Activated gamma-delta T cell treated with Interleukin-2 at 50 U/mL for 16 hours (primary cell): ENCODE measurements around the gene DIRAS2.
"Not testable (repeated sequence)": the region's sequence is repeated elsewhere in the genome, so short reads cannot be mapped to it uniquely, and the experiment has no call there.

Experiments
- DNase-seq: peaks from one replicate; pipeline ENCODE4 v3.0.0-alpha.2; 2020

DIRAS2 gene, protein sequence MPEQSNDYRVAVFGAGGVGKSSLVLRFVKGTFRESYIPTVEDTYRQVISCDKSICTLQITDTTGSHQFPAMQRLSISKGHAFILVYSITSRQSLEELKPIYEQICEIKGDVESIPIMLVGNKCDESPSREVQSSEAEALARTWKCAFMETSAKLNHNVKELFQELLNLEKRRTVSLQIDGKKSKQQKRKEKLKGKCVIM

GRCh38 chr9:90642570-90643539 is at the start of gene DIRAS2:
TSS of gene DIRAS2 (minus strand) at chr9:90642824. CDS start at chr9:90613827, 28,997 bp downstream.
- no peak for DNase-seq

- DNase-seq, result no peak
Measured at GRCh38 chr9:90684736-90685135, 42.1 kb upstream of the DIRAS2 start.

DNA sequence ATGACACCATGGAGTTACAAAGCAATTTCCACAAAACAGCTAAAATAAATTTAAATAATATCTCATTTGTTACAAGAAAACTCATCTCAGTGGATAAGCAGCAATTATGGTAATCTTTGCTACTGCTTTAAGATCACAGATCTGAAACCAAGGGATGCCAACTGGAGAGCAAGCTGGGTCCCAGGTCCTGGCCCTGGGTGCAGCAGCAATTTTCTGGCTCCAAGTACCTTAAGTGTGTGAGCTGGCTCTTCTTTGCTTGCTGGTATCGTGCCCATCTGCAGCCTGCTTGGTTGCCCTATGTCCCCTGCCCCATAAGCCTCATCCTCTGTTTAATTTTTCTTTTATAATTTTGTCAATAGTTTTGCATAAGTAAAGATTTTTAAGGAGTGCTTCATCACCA is 41.5 kb upstream of the DIRAS2 start:
- DNase-seq, result no peak

DNA sequence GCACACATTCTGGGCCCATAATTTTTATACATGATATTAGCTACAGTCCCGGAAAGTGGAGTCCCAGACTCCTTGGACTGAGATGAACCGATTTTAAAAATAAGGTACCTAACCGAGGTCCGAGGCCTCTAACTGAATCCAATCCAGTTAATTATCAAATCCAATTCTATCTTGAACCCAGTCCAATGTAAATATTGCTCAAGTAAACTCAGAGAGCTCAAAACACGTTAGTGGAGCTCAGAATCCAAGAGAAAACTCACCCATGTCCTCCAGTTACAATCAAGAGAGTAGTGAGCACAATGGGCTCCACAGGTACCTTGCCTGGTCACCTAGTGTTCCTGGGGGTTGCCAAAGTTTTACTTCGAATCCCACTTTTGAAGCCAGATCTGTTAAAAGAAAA is 37.9 kb upstream of the DIRAS2 start:
- no peak for DNase-seq

- DNase-seq, result no peak
Measured at GRCh38 chr9:90665072-90665471, 22.4 kb upstream of the DIRAS2 start.

DNA sequence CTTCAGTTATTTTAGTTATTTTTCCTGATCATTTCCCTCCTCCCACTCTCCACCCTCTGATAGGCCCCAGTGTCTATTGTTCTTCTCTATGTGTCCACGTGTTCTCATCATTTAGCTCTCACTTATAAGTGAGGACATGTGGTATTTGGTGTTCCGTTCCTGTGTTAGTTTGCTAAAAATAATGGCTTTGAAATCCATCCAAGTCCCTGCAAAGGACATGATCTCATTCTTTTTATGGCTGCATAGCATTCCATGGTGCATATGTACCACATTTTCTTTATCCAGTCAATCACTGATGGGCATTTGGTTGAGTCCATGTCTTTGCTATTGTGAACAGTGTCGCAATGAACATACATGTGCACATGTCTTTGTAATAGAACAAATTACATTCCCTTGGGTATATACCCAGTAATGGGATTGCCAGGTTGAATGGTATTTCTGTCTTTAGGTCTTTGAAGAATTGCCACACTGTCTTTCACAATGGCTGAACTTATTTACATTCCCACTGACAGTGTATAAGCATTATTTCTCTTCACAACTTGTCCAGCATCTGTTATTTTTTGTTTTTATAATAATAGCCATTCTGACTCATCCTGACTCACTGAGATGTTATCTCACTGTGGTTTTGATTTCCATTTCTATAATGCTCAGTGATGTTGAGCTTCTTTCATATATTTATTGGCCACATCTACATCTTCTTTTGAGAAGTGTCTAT is 17.2 kb upstream of the DIRAS2 start:
- DNase-seq, result no peak

DNA sequence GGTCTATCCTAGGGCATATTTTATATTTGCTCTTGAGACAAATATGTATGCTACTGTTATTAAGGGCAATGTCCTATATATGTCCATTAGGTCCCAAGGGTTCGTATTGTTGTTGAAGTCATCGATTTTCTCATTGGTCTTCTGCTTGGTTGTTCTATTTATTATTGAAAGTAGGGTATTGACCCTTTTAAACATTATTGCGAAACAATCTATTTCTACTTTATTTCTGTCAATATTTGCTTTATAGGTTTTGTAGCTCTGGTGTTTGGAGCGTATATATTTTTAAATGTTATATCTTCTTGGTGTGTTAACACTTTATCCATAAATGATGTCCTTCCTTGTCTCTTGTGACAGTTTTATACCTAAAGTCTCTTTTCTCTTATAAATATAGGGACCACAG is 16.2 kb upstream of the DIRAS2 start:
- no peak for DNase-seq

DNA sequence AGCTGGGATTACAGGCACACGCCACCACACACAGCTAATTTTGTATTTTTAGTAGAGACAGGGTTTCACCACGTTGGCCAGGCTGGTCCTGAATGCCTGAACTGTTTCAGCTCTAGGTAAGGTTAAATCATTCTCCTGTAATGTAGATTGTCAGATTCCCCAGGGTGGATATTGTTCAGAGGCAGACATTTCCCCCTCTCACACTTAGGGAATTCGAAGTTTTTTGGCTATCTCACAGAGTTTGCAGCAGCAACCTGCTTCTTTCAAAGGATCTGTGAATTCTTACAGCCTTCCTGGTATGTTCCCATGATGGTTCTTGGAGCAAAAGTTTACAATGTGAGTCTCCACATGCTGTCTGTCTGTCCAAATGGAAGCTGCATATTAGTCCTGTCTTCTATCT is 15.6 kb upstream of the DIRAS2 start:
- DNase-seq, result no peak

- not testable (repeated sequence) for DNase-seq
Measured at GRCh38 chr9:90656876-90657275, 14.3 kb upstream of the DIRAS2 start.

DNA sequence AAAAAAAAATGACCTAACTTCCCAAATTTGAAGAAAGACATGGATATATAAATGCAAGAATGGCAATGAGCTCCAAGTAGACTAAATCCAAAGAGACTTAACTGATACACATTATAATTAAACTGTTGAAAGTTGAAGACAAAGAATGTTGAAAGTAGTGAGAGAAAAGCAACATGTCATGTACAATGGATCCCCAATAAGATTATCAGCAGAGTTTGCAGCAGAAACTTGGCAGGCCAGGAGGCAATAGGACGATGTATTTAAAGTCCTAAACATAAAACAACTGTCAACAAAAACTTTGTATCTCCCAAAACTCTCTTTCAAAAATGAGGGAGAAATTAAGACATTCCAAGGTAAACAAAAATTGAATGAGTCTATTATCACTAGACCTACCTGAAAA is 8.6 kb upstream of the DIRAS2 start:
- DNase-seq, result no peak

DNA sequence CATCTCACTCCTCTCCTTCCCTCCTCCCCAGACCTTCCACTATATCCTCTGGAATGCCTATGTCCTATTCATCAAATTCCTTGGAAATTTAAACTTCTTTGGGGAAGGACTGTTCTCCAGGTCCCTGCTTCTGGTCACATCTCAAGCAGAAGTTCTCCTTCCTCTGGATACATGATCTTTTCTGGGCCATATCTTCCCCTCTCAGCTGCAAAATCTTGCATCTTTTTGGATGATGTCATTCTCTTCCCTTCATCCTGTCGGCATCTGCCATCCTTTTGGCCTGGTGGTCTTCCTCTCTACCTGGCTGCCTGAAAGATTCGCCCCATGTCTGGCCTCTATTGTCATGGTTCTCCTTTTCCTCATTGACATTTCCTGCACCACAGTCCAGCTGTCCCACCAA is 5.2 kb upstream of the DIRAS2 start:
- DNase-seq, result no peak

DNA sequence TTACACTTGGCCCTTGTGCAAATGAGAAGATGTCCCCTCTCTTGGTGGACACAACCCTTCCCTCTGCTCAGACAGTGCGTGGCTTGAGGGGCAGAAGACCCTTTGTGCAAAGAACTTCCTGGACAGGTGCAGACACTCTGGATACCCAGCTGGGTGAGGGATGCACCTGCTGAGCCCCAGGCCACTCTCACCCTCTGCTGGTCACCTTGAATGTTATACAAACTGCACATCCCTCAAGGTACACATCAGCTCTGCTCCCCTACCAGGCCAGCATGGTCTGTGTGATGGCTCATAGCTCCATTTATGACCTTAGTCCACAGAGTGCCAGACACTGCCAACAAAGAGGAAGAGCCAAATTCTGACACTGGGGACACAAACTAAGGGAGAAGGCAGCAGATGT is 3.1 kb upstream of the DIRAS2 start:
- no peak for DNase-seq

DNA sequence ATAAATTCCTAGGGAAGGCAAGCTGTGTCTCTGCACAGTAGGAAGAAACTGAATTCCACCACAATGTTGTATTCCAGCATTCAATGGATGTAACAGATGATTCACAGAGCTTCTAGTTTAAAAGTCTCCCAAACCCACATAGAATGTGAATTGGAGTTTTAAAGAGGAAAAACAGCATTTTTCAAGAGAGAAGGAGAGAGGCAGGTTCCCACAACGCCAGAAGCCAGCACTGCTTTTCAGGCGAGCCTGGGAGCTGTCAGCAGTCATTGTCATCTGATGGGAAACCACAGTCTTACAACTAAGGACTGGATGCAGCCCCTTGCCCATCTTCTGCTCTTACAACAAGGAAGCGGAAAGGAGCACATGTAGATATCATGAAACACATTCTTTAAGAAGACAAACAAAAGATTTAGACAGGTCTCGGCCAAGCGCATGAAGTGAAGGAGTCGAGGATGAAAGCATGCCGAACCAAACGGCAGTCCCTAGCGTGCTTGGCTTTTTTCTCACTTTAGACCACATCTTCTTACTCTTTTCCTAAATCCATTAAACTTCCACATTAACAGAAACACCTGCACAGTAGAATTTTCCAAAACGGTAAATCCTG is 638 bp downstream of the DIRAS2 start:
- no peak for DNase-seq

GRCh38 chr9:90641086-90641485 is 1.5 kb downstream of the DIRAS2 start:
- DNase-seq, result no peak

DNA sequence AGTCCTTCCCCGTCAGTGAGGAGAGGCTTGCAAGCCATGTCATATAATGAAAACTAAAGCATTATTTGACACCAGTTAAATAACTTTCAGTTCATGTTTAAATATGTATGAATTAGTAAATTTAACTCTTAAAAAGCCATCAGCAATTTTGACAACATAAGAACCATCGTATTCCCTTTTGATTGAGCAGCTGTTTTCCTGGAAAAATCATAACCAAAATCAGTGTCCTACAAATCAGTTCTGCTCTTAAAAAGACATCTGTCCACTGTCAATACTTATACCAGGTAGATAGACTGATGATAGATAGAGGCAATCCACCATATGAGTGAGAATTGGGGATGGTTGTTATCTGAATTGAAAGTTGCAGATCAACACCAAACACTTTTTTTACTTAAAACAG is 2.3 kb downstream of the DIRAS2 start:
- no peak for DNase-seq

DNA sequence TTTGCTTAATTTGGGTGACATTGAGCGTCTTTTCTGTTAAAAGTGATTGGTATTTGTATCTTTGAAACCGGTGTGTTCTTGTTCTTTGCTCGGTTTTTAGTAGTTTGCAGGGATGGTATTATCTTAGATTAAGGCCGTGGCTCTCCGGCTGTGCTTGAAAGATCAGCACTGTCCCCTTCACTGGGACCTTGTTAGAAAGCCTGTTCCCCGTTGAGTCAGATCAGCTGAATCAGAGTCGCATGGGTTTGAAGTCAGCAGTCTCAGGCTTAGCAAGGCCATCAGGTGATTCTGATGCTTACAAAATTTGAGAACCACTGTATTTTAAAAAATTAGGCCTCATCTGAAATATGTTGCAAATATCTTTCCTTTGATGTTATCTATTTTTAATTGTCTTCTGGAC is 5.0 kb downstream of the DIRAS2 start:
- DNase-seq, result no peak

DNA sequence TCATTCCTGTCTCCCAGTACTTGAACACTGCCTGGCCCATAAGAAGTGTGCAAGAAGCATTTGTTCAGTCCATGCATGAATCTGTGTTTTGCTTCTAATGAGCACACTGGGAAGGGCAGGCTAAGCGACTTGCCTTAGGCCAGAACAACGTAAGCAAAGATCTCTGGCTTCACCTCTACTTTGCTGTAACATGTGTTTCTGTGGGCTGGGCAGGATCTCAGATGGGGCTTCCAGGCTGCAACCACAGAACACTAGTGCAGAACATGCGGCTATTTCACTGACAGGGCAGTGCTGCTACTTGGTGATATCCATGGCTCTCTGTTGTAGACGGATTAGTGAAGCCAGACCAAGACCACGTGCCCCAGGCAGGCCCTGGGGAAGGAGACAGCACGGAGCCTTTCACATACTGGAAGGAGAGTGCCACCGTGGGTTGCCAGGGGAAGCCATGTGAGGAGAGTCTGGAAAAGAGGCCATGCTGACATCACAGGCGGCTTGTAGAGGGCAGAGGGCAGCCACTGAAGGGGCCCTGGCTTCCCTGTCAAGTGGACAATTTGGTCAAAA is 9.9 kb downstream of the DIRAS2 start:
- no peak for DNase-seq

- DNase-seq, result no peak
Measured at GRCh38 chr9:90631964-90632363, 10.7 kb downstream of the DIRAS2 start.

DNA sequence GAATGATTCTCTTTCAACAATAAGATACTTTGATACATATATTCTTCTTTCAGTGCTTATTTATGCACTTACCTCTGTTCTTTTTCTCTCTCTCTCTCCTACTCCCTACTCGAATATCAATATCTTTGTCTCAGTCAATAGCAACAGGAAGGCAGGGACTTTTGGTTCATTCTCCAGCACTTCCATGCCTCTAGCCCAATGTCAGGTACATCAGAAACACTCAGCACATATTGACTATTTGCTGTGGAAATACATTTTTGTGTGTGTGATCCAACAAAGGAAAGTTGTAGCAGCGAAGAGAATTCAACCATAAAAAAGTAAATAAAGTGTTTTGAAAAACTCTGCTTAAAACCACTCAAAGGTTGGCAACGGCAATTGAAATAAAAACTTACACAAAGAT is 12.6 kb downstream of the DIRAS2 start:
- DNase-seq, result no peak

- DNase-seq, result no peak
Measured at GRCh38 chr9:90629354-90629753, 13.3 kb downstream of the DIRAS2 start.

- DNase-seq, result no peak
Measured at GRCh38 chr9:90616806-90617205, 25.8 kb downstream of the DIRAS2 start.

- DNase-seq, result no peak
Measured at GRCh38 chr9:90613502-90613901, 29.1 kb downstream of the DIRAS2 start.

- no peak for DNase-seq
Measured at GRCh38 chr9:90612957-90613356, 29.7 kb downstream of the DIRAS2 start.
